GM19452 (cell line): ENCODE measurements around the gene LBP.
"Not testable (repeated sequence)": the region's sequence is repeated elsewhere in the genome, so short reads cannot be mapped to it uniquely, and the experiment has no call there.

Experiments used
- ATAC-seq: cut with Tn5 transposase; IDR thresholded peaks from one replicate; pipeline ENCODE4 v1.9.1; 2021; ENCODE audit not compliant: unreplicated experiment

The LBP gene

GRCh38 chr20:38393259-38393658 is 47.0 kb downstream of the LBP start:
- no peak for ATAC-seq

DNA sequence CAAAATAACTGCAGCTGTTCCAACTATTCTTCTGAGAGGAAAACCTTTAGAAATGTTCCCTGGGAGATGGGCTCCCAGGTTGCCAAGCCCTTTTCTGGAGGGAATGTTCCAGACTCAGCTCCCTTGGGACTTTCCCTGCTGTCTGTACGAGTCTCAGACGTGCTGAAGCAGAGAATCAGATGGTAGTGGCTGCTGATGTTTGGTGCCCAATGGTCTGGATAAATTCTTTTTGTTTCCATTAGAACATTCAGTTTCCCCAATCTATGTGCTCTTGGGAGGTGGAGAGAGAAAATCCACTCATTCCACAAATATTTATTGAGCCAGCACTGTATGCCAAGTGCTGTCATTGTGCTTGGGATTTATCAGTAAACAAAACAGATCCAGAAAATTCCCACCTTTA is 48.9 kb downstream of the LBP start:
- no peak for ATAC-seq

- ATAC-seq = not testable (repeated sequence)
These were observed 49.6 kb downstream of the LBP start for GRCh38 chr20:38395751-38396395.

DNA sequence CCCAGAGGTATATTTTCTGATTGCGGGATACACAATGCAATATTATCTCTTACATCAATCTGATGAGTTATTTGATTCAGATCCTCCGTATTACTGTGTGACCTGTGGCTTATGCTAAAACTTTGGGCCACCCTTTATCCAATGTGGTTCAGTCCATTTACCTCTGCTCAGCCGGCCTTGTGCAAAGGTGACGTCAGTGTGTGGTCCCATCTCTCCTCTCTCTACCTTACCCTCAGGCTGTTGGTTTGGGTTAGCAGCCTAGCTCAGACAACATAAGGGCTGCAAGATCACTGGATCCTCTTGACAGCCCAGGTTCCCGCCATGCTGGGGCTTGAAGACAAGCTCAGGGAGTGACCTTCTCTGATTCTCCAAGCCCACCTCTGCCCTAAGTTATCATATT is 55.8 kb downstream of the LBP start:
- ATAC-seq = no peak

- no peak for ATAC-seq
These were observed 56.5 kb downstream of the LBP start for GRCh38 chr20:38402816-38403215.

GRCh38 chr20:38404016-38404415 is 57.7 kb downstream of the LBP start:
- ATAC-seq = no peak

GRCh38 chr20:38405132-38405531 is 58.9 kb downstream of the LBP start:
- ATAC-seq = no peak

DNA sequence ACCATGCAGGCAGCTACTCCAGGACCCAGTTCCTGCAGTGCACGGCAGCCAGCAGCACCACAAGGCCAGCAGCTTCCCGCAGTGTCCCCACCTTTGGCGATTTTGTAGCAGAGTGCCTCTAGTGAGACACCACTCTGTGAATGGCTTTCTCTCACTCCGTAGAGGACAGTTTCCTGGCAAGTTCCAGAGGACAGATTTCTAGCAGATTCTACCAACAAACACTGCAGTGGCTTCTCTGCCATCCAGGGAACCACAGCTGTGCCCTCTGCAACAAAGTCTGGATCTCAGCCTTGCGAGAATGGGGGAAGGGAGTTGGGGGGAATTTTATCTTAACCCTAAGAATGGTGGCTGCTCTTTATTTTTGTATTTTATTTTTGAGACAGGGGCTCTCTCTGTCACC is 60.2 kb downstream of the LBP start:
- no peak for ATAC-seq

GRCh38 chr20:38407321-38407720 is 61.0 kb downstream of the LBP start:
- ATAC-seq = no peak

GRCh38 chr20:38407822-38408221 is 61.5 kb downstream of the LBP start:
- not testable (repeated sequence) for ATAC-seq

DNA sequence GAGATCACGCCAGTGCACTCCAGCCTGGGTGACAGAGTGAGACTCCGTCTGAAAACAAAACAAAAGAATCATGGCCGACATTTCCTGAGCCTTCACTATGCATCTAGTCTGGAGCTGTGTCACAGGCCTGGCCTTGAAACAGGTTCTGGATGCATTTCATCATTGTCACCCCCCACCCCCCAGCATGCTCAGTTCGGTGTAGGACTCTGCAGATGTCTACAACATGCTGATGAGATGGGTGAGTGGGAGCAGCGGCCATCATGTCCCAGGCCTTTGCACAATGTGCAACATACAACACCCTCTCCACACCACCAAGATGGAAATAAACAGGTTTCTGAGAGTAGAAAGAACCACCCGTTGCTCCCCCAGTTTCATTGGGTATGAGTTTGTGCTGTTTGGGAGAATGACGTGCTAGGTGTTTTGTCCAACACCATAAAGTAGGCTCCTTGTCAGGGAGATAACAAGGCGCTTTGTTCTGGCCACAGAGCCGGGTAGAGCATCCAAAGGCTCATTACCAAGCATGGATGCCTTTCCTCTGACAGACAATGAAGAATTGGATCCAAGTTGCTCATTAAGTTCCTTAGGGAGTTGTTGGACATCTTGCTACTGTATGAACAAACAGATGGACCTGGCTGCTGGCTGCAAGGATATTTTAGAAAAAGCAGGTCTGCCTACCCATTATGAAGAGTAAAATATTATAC is 66.7 kb downstream of the LBP start:
- ATAC-seq = no peak

DNA sequence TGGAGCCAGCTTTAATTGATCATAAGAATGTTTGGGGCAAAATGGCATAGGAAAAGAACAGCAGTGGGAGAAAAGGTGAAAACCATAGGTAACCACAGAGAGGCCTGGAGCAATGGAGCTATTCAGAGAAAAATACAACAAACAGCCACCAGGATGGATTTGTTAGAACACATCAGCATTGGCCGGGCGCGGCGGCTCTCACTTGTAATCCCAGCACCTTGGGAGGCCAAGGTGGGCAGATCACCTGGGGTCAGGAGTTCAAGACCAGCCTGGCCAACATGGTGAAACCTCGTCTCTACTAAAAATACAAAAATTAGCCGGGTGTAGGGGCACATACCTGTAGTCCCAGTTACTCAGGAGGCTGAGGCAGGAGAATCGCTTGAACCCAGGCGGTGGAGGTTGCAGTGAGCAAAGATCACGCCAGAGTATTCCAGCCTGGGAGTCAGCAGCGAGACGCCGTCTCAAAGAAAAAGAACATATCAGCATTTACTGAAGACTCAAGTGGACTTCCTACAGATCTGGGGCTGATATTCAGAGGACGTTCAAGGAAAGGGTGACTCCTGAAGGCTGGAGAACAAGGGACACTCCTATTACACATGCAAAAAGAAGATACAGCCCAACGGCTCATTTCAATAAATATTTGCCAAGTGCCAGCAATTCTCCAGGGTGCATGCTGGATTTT is 68.6 kb downstream of the LBP start:
- no peak for ATAC-seq

GRCh38 chr20:38418509-38419204 is 72.4 kb downstream of the LBP start:
- ATAC-seq = no peak

- no peak for ATAC-seq
These were observed 74.3 kb downstream of the LBP start for GRCh38 chr20:38420388-38421085.

DNA sequence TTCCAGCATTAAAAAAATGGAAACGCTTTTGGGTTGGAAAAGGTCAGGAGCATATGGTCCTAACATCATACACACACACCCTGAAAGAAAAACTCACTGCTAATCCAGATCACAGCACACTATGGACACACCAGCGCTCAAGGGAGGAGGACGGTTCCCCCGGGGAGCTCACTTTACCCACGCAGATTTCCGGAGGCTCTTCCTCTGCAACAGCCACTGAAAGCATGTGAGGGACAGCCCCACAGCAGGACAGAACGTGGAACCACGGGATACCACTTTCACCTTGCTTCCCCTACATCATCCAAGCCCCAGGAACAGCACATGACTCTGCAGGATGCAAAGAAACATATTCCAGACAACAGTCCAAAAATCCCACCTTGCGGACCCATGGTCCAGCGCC is 75.6 kb downstream of the LBP start:
- ATAC-seq = no peak

DNA sequence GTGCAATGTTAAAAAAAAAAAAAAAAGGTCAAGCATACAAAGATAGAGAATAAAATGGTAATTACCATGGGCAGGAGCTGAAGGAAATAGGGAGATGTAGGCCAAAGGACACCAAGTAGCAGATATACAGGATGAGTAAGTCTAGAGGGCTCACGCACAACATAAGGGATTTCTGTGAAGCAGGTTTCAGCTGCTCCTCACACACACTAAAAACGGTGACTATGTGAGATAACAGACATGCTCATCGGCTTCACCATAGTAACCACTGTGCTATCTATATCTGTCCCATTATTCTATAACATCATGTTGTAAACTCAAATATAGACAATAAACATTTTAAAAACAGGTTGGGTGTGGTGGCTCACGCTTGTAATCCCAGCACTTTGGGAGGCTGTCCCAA is 77.3 kb downstream of the LBP start:
- ATAC-seq = no peak

- ATAC-seq = no peak
These were observed 78.1 kb downstream of the LBP start for GRCh38 chr20:38424401-38424800.

- ATAC-seq = no peak
These were observed 80.0 kb downstream of the LBP start for GRCh38 chr20:38426006-38426897.
